Activated naive CD4-positive, alpha-beta T cell (primary cell): ENCODE measurements around the gene MED12L.
A peak's percentile ranks its signal among the peaks of the same experiment; 100 is the strongest.

ENCODE experiments used
- DNase-seq, 4 experiments: peaks; one replicate each; lab custom pipeline; 2025; lab: John Stamatoyannopoulos, UW

MED12L gene

GRCh38 chr3:151086484-151087456 lies 1.3 kb downstream of the MED12L start:
- peak; percentile 7 to 41 (median 24) for DNase-seq

GRCh38 chr3:151087648-151088047 lies 2.2 kb downstream of the MED12L start:
- no peak for DNase-seq

GRCh38 chr3:151091685-151092345 lies 6.4 kb downstream of the MED12L start:
- DNase-seq: no peak

GRCh38 chr3:151093148-151093547 lies 7.7 kb downstream of the MED12L start:
- no peak for DNase-seq

GRCh38 chr3:151093905-151094304 lies 8.4 kb downstream of the MED12L start:
- no peak for DNase-seq

GRCh38 chr3:151096716-151097115 lies 11.3 kb downstream of the MED12L start:
- no peak for DNase-seq

- no peak for DNase-seq
Measured at GRCh38 chr3:151100076-151100475, 14.6 kb downstream of the MED12L start.

GRCh38 chr3:151101270-151101969 lies 16.0 kb downstream of the MED12L start:
- no peak for DNase-seq

GRCh38 chr3:151106311-151106710 lies 20.8 kb downstream of the MED12L start:
- DNase-seq: no peak

GRCh38 chr3:151107177-151107576 lies 21.7 kb downstream of the MED12L start:
- no peak for DNase-seq

- no peak for DNase-seq
Measured at GRCh38 chr3:151107701-151108100, 22.2 kb downstream of the MED12L start.

- DNase-seq: no peak
Measured at GRCh38 chr3:151109286-151109800, 23.9 kb downstream of the MED12L start.

- DNase-seq: no peak
Measured at GRCh38 chr3:151112731-151113130, 27.3 kb downstream of the MED12L start.

GRCh38 chr3:151113343-151113742 lies 27.9 kb downstream of the MED12L start:
- DNase-seq: no peak

- DNase-seq: no peak
Measured at GRCh38 chr3:151117047-151117446, 31.6 kb downstream of the MED12L start.

GRCh38 chr3:151119188-151119587 lies 33.7 kb downstream of the MED12L start:
- no peak for DNase-seq

- DNase-seq: no peak
Measured at GRCh38 chr3:151120409-151120808, 34.9 kb downstream of the MED12L start.

- DNase-seq: no peak
Measured at GRCh38 chr3:151121016-151121415, 35.6 kb downstream of the MED12L start.

GRCh38 chr3:151123827-151124226 lies 38.4 kb downstream of the MED12L start:
- DNase-seq: no peak

GRCh38 chr3:151124476-151124875 lies 39.0 kb downstream of the MED12L start:
- no peak for DNase-seq

- DNase-seq: no peak
Measured at GRCh38 chr3:151130428-151130827, 45.0 kb downstream of the MED12L start.

GRCh38 chr3:151133175-151133574 lies 47.7 kb downstream of the MED12L start:
- DNase-seq: no peak
